ENCODE measurements around the gene TRIM7.

DNA sequence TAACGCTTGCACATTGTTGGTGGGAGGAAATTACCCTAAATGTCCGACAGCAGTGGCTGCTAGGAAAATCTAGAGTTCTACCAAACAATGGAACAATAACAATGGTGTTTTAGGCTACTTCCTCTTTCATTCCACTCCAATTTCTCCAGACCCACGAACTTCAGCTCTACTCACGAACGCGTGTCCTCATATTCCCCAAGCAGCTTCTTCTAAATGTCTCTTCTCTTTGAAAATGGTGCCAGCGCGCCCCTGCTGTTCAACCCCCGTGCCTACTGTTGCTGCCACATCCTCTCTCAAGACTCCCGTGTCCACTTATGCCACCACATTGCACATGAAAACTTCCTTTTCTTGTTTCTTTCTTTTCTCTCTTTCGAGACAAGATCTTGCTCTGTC, 32.0 kb downstream of the TRIM7 start:
- TF ChIP-seq, protein P1, sequence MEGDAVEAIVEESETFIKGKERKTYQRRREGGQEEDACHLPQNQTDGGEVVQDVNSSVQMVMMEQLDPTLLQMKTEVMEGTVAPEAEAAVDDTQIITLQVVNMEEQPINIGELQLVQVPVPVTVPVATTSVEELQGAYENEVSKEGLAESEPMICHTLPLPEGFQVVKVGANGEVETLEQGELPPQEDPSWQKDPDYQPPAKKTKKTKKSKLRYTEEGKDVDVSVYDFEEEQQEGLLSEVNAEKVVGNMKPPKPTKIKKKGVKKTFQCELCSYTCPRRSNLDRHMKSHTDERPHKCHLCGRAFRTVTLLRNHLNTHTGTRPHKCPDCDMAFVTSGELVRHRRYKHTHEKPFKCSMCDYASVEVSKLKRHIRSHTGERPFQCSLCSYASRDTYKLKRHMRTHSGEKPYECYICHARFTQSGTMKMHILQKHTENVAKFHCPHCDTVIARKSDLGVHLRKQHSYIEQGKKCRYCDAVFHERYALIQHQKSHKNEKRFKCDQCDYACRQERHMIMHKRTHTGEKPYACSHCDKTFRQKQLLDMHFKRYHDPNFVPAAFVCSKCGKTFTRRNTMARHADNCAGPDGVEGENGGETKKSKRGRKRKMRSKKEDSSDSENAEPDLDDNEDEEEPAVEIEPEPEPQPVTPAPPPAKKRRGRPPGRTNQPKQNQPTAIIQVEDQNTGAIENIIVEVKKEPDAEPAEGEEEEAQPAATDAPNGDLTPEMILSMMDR (IDR thresholded peaks at IDR 0.05): no peak
- no peak for TF ChIP-seq POLR2A (IDR thresholded peaks at IDR 0.05)
